Sigmoid colon (tissue), 7 donors: ENCODE measurements around the gene GABBR2. TPM values are rescaled to one million over a fixed set of nuclear protein-coding genes. Genes with fewer than 3 reads are reported as not detected.

Source experiments
- DNase-seq: peaks from one replicate; pipeline ENCODE4 v3.0.0-alpha.2; 2019
- H3K27ac ChIP-seq, 4 donors: fragments of 200-600 bp; sonication (generic); one replicate each; pipeline ENCODE4 v1.5.1; 2016 to 2019; ENCODE audit warnings: mild to moderate bottlenecking in 1 of 4
- H3K27me3 ChIP-seq, 3 donors: fragments of 200-600 bp; sonication (generic); one replicate each; pipeline ENCODE4 v1.5.1; 2019; ENCODE audit warnings: mild to moderate bottlenecking in 1 of 3
- H3K36me3 ChIP-seq, 4 donors: fragments of 200-600 bp; sonication (generic); one replicate each; pipeline ENCODE4 v1.5.1; 2016 to 2019
- H3K4me1 ChIP-seq, 4 donors: fragments of 200-600 bp; sonication (generic); one replicate each; pipeline ENCODE4 v1.5.1; 2017 to 2019
- H3K4me3 ChIP-seq, 4 donors: fragments of 200-600 bp; sonication (generic); one replicate each; pipeline ENCODE4 v1.5.1; 2017 to 2019; ENCODE audit warnings: mild to moderate bottlenecking in 2 of 4, moderate library complexity in 1 of 4
- H3K9me3 ChIP-seq, 4 donors: fragments of 200-600 bp in 3 of 4; sonication (generic) in 3 of 4; one replicate each; pipeline versions ENCODE4 v1.5.1 to v1.6.1; 2013 to 2019
- EP300 ChIP-seq, 4 donors: sonication (generic); formaldehyde crosslinking; IDR thresholded peaks; one replicate each; pipeline ENCODE4 v1.6.1; 2017; ENCODE audit warnings: antibody characterized with exemption in 4 of 4
- POLR2A ChIP-seq, 2 donors: fragments of 450-650 bp; IDR thresholded peaks; one replicate each; pipeline ENCODE4 v1.6.1; 2016; ENCODE audit warnings: antibody characterized with exemption in 2 of 2, mild to moderate bottlenecking in 2 of 2, moderate library complexity in 2 of 2
- POLR2AphosphoS5 ChIP-seq, 4 donors: sonication (generic); formaldehyde crosslinking; IDR thresholded peaks; one replicate each; pipeline ENCODE4 v1.6.1; 2017; ENCODE audit warnings: antibody characterized with exemption in 4 of 4
- WGBS, 2 donors: extraction: QIAGEN DNeasy Blood & Tissue Kit; methylation state at CpG; one replicate each; pipeline ENCODE4 v1.1.7; 2013; 5-methylcytosine and 5-hydroxymethylcytosine counted together
- intact Hi-C: fragments of 100-400 bp; cut with DNase I; formaldehyde crosslinking; loops from one replicate; pipeline ENCODE4 v1.15.1; 2023
- polyA plus RNA-seq, 3 donors: library from polyadenylated mRNA; stranded (reverse); fragments of 200-250 nt; gene quantifications; one replicate each; pipeline ENCODE4 v1.2.3, GENCODE V29; 2013
- total RNA-seq, 4 donors: library from RNA; depleted of rRNA; stranded (reverse); fragments of >200 nt; gene quantifications; one replicate each; pipeline ENCODE4 v1.1.0, GENCODE V29; 2016
- TF ChIP-seq, protein P1 (sequence below), 4 experiments: fragments of 450-650 bp in 3 of 4; fragments of 200-600 bp in 1 of 4; IDR thresholded peaks; one replicate each; pipeline ENCODE4 v1.5.1; 2016 to 2019; ENCODE audit warnings: antibody characterized with exemption in 4 of 4, mild to moderate bottlenecking in 3 of 4, moderate library complexity in 2 of 4
- donor health status: healthy with polysubstance abuse.
- donor health status: Bipolar disorder and iron deficiency.
- donor health status: healthy.

Gene GABBR2
- total and polyA plus RNA-seq, 7 donors: under 0.01 to 0.04 (median under 0.01) TPM; not detected in 4

DNA sequence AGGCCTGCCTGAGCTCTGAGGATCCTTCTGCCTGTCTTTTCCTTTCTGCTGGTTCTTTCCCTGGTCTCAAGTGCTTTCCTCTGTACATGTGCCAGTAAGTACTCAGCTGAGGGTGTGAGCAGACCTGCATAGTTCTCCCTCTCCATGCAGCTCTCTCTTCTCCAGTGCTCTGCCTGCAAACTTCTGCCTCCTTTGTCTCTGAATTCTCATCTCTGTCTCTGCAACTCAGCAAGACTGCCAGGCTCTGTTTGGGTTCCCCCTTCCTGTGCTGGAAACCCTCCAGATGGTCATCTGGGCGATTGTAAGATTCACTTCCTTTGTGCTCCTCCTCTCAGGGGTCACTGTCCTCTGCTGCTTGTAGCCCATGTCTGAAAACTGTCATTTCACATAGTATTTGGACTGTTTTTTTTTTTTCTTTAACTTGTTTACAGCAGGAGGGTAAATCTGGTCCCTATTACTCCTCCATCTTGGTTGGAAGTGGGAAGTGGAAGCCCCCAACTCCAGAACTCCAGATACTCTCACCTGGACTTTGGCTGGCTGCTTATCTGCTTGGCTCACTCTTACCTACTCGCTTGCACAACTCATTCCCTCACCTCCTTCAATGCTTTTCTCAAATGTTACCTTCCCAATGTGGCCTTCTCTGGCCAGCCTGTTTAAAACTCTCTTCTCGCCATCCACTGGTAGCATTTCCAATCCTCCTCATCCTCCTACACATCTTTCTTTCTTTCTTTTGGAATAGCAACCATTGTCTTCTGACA lies 278.0 kb downstream of the GABBR2 start:
- H3K4me1 ChIP-seq: no peaks in the 10 kb centered on the region
- intact Hi-C loops: no loop called here
- DNase-seq: no peak
- H3K9me3 ChIP-seq: no peaks in the 10 kb centered on the region
- TF ChIP-seq POLR2A (IDR thresholded peaks at IDR 0.05) (no peak), EP300 (IDR thresholded peaks at IDR 0.05) (no peak), POLR2AphosphoS5 (IDR thresholded peaks at IDR 0.05) (no peak)
- TF ChIP-seq, protein P1, sequence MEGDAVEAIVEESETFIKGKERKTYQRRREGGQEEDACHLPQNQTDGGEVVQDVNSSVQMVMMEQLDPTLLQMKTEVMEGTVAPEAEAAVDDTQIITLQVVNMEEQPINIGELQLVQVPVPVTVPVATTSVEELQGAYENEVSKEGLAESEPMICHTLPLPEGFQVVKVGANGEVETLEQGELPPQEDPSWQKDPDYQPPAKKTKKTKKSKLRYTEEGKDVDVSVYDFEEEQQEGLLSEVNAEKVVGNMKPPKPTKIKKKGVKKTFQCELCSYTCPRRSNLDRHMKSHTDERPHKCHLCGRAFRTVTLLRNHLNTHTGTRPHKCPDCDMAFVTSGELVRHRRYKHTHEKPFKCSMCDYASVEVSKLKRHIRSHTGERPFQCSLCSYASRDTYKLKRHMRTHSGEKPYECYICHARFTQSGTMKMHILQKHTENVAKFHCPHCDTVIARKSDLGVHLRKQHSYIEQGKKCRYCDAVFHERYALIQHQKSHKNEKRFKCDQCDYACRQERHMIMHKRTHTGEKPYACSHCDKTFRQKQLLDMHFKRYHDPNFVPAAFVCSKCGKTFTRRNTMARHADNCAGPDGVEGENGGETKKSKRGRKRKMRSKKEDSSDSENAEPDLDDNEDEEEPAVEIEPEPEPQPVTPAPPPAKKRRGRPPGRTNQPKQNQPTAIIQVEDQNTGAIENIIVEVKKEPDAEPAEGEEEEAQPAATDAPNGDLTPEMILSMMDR (IDR thresholded peaks at IDR 0.05): no peak
- 50 to 64% methylated on average over 3 of the region's 3 CpGs for WGBS, 2 donors
- no peaks in the 10 kb centered on the region for H3K27me3 ChIP-seq
- H3K36me3 ChIP-seq: no peaks in the 10 kb centered on the region
- H3K4me3 ChIP-seq: no peak overlapping the region
- no peak overlapping the region for H3K27ac ChIP-seq

DNA sequence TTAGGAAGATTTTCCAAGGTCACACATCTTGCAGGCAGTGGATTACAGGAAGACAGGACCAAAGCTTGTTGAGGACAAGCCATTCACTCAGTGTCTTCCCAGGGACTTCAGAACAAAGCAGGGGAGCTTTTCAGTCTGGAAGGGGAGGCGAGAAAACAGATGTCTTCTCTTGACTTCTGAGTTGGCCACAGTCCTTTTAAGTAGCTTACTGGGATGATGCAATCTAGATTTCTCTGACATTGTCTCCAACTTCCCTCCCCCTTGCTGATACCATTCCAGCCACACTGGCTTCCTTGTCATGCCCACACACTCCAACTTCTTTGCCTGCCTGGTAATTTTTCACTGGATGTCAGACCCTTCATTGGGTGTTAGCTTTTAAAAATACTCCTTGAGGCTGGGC lies 279.1 kb downstream of the GABBR2 start:
- no peak for DNase-seq
- no peak overlapping the region for H3K4me3 ChIP-seq
- no peaks in the 10 kb centered on the region for H3K27me3 ChIP-seq
- H3K9me3 ChIP-seq: no peaks in the 10 kb centered on the region
- intact Hi-C loops: loop anchor here (10.0 kb wide), 1 partner anchor 55 kb away; no protein-coding TSS in a partner anchor
- no peaks in the 10 kb centered on the region for H3K4me1 ChIP-seq
- no peak overlapping the region for H3K27ac ChIP-seq
- H3K36me3 ChIP-seq: no peaks in the 10 kb centered on the region
- TF ChIP-seq EP300 (IDR thresholded peaks at IDR 0.05): no peak
- 70 to 75% methylated on average over 1 of the region's 1 CpG for WGBS, 2 donors

DNA sequence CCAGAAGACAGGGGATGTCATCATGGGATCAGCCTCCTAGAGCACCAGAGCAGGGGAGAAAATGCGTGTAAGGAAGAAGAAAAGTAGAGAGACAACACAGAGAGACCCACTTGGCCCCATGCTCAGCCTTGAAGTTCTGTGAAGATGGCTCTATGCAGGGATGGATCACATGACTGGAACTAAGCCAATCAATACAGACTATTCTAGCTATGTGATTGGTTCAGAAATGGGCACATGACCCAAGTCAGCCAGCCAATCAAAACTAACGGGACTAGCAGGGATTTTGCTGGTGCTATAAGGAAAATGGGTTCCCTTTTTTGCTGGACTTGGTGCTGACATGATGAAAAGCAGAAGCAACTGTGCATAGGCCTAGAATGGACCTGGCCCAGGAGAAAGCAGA lies 280.3 kb downstream of the GABBR2 start:
- no peak overlapping the region for H3K4me3 ChIP-seq
- DNase-seq: no peak
- H3K9me3 ChIP-seq: no peaks in the 10 kb centered on the region
- intact Hi-C loops: loop anchor here (10.0 kb wide), 1 partner anchor 56 kb away; no protein-coding TSS in a partner anchor
- 89 to 90% methylated on average over 2 of the region's 2 CpGs for WGBS, 2 donors
- H3K27ac ChIP-seq: no peak overlapping the region
- no peaks in the 10 kb centered on the region for H3K4me1 ChIP-seq
- no peaks in the 10 kb centered on the region for H3K27me3 ChIP-seq
- TF ChIP-seq EP300 (IDR thresholded peaks at IDR 0.05) (no peak), POLR2AphosphoS5 (IDR thresholded peaks at IDR 0.05) (no peak), POLR2A (IDR thresholded peaks at IDR 0.05) (no peak)
- TF ChIP-seq, protein P1 (IDR thresholded peaks at IDR 0.05): no peak
- no peaks in the 10 kb centered on the region for H3K36me3 ChIP-seq

DNA sequence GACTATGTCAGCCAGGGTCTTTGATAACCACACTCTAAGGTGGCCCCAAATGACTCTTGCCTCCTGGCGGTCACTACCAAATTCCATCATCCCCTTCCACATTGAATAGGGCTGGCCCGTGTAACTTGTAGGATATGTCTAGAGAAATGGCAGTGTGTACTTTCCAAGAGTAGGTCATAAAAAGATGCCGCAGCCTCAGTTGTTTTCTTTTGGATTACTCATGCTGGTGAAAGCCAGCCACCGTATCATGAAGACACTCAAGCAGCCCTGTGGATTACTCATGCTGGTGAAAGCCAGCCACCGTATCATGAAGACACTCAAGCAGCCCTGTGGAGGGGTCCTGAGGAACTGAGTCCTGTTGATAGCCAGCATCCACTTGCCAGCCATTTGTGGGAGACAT lies 281.2 kb downstream of the GABBR2 start:
- Histone ChIP-seq H3K36me3 (no peaks in the 10 kb centered on the region), H3K4me1 (no peaks in the 10 kb centered on the region), H3K9me3 (no peaks in the 10 kb centered on the region), H3K27me3 (no peaks in the 10 kb centered on the region), H3K4me3 (no peak overlapping the region), H3K27ac (no peak overlapping the region)
- 74 to 87% methylated on average over 5 of the region's 5 CpGs for WGBS, 2 donors
- DNase-seq: no peak
- TF ChIP-seq POLR2AphosphoS5 (IDR thresholded peaks at IDR 0.05) (no peak), POLR2A (IDR thresholded peaks at IDR 0.05) (no peak), EP300 (IDR thresholded peaks at IDR 0.05) (no peak)
- TF ChIP-seq, protein P1 (IDR thresholded peaks at IDR 0.05): no peak
- intact Hi-C loops: loop anchor here (10.0 kb wide), 1 partner anchor 57 kb away; no protein-coding TSS in a partner anchor

DNA sequence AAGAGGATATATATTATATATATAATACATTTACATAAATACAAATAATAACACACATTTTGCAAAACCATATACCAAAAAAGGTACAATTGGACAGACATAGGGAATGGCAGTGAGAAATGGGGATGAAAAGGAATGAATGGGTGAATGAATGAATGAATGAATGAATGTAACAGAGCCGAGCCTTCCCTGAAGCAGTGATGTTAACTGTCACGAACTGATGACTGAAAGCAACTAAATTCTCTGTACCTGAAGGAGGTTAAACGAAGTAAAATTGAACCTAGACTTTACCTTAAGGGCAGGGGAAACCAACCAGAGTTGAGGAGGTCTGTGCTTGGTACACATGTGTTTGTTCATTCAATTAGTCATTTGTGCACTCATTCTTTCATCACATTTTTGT lies 283.7 kb downstream of the GABBR2 start:
- Histone ChIP-seq H3K36me3 (no peaks in the 10 kb centered on the region), H3K4me1 (no peaks in the 10 kb centered on the region), H3K27ac (no peak overlapping the region), H3K9me3 (no peaks in the 10 kb centered on the region), H3K4me3 (no peak overlapping the region), H3K27me3 (no peaks in the 10 kb centered on the region)
- intact Hi-C loops: loop anchor here (10.0 kb wide), 1 partner anchor 60 kb away; no protein-coding TSS in a partner anchor
- no peak for DNase-seq
- WGBS, 2 donors: 67 to 79% methylated on average over 3 of the region's 3 CpGs
- no peak for TF ChIP-seq POLR2A (IDR thresholded peaks at IDR 0.05)
- TF ChIP-seq, protein P1 (IDR thresholded peaks at IDR 0.05): no peak
- TF ChIP-seq EP300 (IDR thresholded peaks at IDR 0.05): no peak
- TF ChIP-seq POLR2AphosphoS5 (IDR thresholded peaks at IDR 0.05): no peak
